OCI-LY7 (cell line): ENCODE results near the gene TMEM212. TPM values are rescaled to one million over a fixed set of nuclear protein-coding genes. Genes with fewer than 3 reads are reported as not detected.

Experiments used
- BruUV-seq: library from RNA; stranded (reverse); fragments of 400-500 nt; replicated peaks from 2 replicates; lab custom pipeline; 2021; lab: Mats Ljungman, UMichigan
- CTCF ChIA-PET: fragments of 300-600 bp; sonication (Branson Sonifier 250); formaldehyde crosslinking; loops from one replicate; lab custom pipeline; 2022; ENCODE audit warnings: antibody characterized with exemption; ENCODE audit not compliant: unreplicated experiment; lab: Charles Lee
- POLR2A ChIA-PET: fragments of 300-600 bp; sonication (Branson Sonifier 250); formaldehyde crosslinking; loops from one replicate; lab custom pipeline; 2022; ENCODE audit warnings: antibody characterized with exemption; lab: Charles Lee
- DNase-seq: peaks from one replicate; pipeline ENCODE4 v3.0.0-alpha.2; 2015; ENCODE audit warnings: low spot score
- H2AFZ ChIP-seq: fragments of 200-600 bp; sonication (generic), shearing (Covaris generic); 2 replicates; pipeline ENCODE4 v1.6.1; 2014; ENCODE audit warnings: mild to moderate bottlenecking, antibody characterized with exemption, low read length, moderate library complexity
- H3K27ac ChIP-seq: fragments of 200-600 bp; sonication (generic); 2 replicates; pipeline ENCODE4 v1.5.1; 2014; ENCODE audit warnings: mixed run types, low read depth, mild to moderate bottlenecking, moderate library complexity, low read length, inconsistent platforms; ENCODE audit not compliant: poor library complexity, severe bottlenecking
- H3K36me3 ChIP-seq: fragments of 200-600 bp; sonication (generic); 2 replicates; pipeline ENCODE4 v1.6.1; 2014; ENCODE audit warnings: mild to moderate bottlenecking, antibody characterized with exemption, low read length, moderate library complexity, mixed read lengths; ENCODE audit not compliant: insufficient read depth
- H3K4me1 ChIP-seq: fragments of 200-600 bp; sonication (generic); 2 replicates; pipeline ENCODE4 v1.5.1; 2014; ENCODE audit warnings: mild to moderate bottlenecking, low read length; ENCODE audit not compliant: insufficient read depth, poor library complexity, severe bottlenecking
- H3K4me2 ChIP-seq: fragments of 200-600 bp; sonication (generic); 2 replicates; pipeline ENCODE4 v1.6.1; 2014; ENCODE audit warnings: mild to moderate bottlenecking, low read length
- H3K4me3 ChIP-seq: fragments of 200-600 bp; sonication (generic); 2 replicates; pipeline ENCODE4 v1.5.1; 2014; ENCODE audit warnings: mild to moderate bottlenecking, low read depth, low read length; ENCODE audit not compliant: poor library complexity, severe bottlenecking
- H3K79me2 ChIP-seq: fragments of 200-600 bp; sonication (generic); 2 replicates; pipeline ENCODE4 v1.6.1; 2016; ENCODE audit warnings: low read depth, mild to moderate bottlenecking, low read length, moderate library complexity, mixed read lengths; ENCODE audit not compliant: insufficient read depth
- H3K9me2 ChIP-seq: fragments of 200-600 bp; sonication (generic); 2 replicates; pipeline ENCODE4 v1.6.1; 2016; ENCODE audit warnings: mild to moderate bottlenecking, low read length, mixed read lengths; ENCODE audit not compliant: insufficient read depth
- H3K9me3 ChIP-seq: fragments of 200-600 bp; sonication (generic); 2 replicates; pipeline ENCODE4 v1.6.1; 2014; ENCODE audit warnings: mild to moderate bottlenecking, mixed run types, low read length, mixed read lengths
- H4K20me1 ChIP-seq: fragments of 200-600 bp; sonication (generic); 2 replicates; pipeline ENCODE4 v1.6.1; 2014; ENCODE audit warnings: mild to moderate bottlenecking, antibody characterized with exemption, low read length, moderate library complexity, mixed read lengths; ENCODE audit not compliant: insufficient read depth
- EZH2phosphoT487 ChIP-seq: fragments of 200-600 bp; sonication (generic); IDR thresholded peaks from 2 replicates; pipeline ENCODE4 v1.6.1; 2018; ENCODE audit warnings: low read depth, borderline replicate concordance, mild to moderate bottlenecking, mixed run types, antibody characterized with exemption, low read length, moderate library complexity, mixed read lengths
- intact Hi-C: fragments of 100-400 bp; cut with micrococcal nuclease; formaldehyde crosslinking; loops from one replicate; pipeline ENCODE4 v1.10.0; 2022; ENCODE audit not compliant: unreplicated experiment
- total RNA-seq, 2 experiments: library from RNA; depleted of rRNA in 1 of 2; stranded (reverse); fragments of >200 nt in 1 of 2; shearing (Covaris generic) in 1 of 2; gene quantifications; 2 replicates each; pipeline ENCODE4 v1.2.3, GENCODE V29; 2014 to 2022
- TF ChIP-seq, protein P1 (sequence below): fragments of 200-600 bp; sonication (generic); conservative IDR thresholded peaks from 2 replicates; pipeline ENCODE4 v1.5.1; 2014; ENCODE audit warnings: mild to moderate bottlenecking, antibody characterized with exemption, low read length, moderate library complexity, mixed read lengths

TMEM212 gene
- total RNA-seq, 2 experiments from 2014 or later = not detected

DNA sequence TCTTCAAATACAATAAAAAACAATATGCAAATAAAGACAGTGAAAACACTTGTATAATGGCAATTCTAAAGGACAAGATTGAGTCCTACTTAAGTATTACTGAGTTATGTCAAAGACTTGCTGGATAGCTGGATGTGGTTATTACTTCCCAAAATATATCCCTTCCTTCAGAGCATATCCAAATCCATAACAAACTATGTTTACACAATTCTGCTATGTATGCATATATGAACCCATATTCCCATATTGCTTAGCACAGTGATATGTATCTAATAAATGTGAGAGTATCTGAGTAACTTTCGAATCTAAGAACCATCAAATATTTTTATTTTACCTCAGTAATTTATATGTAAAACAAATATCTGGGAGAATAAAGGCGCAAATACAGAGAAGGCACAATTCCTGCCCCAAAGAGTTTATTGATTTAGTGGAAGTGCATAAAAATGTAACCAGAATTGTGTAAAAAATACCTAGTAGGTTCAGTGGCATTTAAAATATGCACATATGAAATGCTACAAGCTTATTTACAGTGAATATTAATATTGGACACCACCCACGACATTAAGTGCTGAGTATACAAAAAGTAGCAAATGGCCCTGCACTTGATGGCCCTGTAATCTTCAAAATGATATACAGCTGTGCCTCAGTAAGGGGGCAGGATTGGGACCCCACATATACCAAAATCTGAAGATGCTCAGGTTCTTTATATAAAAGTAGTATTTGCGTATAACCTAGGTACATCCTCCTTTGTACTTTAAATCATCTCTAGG, 37.1 kb downstream of the TMEM212 start:
- no peaks in the 10 kb centered on the region for H3K36me3 ChIP-seq
- H2AFZ ChIP-seq = no peak overlapping the region
- no peaks in the 10 kb centered on the region for H3K9me3 ChIP-seq
- H3K4me1 ChIP-seq = no peaks in the 10 kb centered on the region
- POLR2A ChIA-PET = interaction anchor here (0.5 to 0.6 kb wide), 2 partner anchors 39 to 143 kb away, joined by 3 read pairs; no protein-coding TSS in a partner anchor
- intact Hi-C loops = no loop called here
- H3K27ac ChIP-seq = no peak overlapping the region
- H3K9me2 ChIP-seq = no peaks in the 10 kb centered on the region
- BruUV-seq = no TSS peak
- DNase-seq = no peak
- H3K79me2 ChIP-seq = no peaks in the 10 kb centered on the region
- H4K20me1 ChIP-seq = no peaks in the 10 kb centered on the region
- CTCF ChIA-PET = no interaction called here
- no peak for TF ChIP-seq EZH2phosphoT487
- TF ChIP-seq, protein P1, sequence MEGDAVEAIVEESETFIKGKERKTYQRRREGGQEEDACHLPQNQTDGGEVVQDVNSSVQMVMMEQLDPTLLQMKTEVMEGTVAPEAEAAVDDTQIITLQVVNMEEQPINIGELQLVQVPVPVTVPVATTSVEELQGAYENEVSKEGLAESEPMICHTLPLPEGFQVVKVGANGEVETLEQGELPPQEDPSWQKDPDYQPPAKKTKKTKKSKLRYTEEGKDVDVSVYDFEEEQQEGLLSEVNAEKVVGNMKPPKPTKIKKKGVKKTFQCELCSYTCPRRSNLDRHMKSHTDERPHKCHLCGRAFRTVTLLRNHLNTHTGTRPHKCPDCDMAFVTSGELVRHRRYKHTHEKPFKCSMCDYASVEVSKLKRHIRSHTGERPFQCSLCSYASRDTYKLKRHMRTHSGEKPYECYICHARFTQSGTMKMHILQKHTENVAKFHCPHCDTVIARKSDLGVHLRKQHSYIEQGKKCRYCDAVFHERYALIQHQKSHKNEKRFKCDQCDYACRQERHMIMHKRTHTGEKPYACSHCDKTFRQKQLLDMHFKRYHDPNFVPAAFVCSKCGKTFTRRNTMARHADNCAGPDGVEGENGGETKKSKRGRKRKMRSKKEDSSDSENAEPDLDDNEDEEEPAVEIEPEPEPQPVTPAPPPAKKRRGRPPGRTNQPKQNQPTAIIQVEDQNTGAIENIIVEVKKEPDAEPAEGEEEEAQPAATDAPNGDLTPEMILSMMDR = no peak
- H3K4me2 ChIP-seq = no peak overlapping the region
- H3K4me3 ChIP-seq = no peak overlapping the region

DNA sequence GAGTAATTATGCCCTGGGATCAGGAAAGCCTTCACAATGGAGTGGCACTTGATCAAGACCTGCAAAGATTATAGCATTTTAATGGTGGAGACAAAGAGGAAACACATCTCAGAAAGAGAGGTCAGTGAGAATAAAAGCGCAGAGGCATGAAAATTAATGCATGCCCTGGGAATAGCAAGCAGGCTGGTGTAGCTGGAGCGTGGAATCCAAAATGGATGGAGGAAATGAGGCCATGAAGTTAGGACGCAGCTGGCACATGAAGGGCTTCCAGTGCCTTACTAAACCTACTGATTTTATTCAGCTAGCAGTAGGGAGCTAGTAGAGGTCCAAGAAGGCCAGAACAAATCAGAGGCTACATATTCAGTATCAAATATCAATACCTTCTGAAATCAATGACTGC, 38.1 kb downstream of the TMEM212 start:
- H3K9me2 ChIP-seq = no peaks in the 10 kb centered on the region
- H3K4me2 ChIP-seq = no peak overlapping the region
- no peaks in the 10 kb centered on the region for H3K79me2 ChIP-seq
- POLR2A ChIA-PET = interaction anchor here (0.5 to 0.6 kb wide), 2 partner anchors 49 to 144 kb away, joined by 3 read pairs; no protein-coding TSS in a partner anchor
- intact Hi-C loops = no loop called here
- CTCF ChIA-PET = no interaction called here
- no peaks in the 10 kb centered on the region for H3K4me1 ChIP-seq
- H4K20me1 ChIP-seq = no peaks in the 10 kb centered on the region
- H3K4me3 ChIP-seq = no peak overlapping the region
- no peaks in the 10 kb centered on the region for H3K36me3 ChIP-seq
- no peak overlapping the region for H2AFZ ChIP-seq
- DNase-seq = no peak
- no peak overlapping the region for H3K27ac ChIP-seq
- TF ChIP-seq, protein P1 = no peak
- TF ChIP-seq EZH2phosphoT487 = no peak
- no TSS peak for BruUV-seq
- H3K9me3 ChIP-seq = no peaks in the 10 kb centered on the region
